HG02763 (cell line): ENCODE data around the gene TRIP10.
A peak's percentile ranks its signal among the peaks of the same experiment; 100 is the strongest.

Experiments used
- ATAC-seq: cut with Tn5 transposase; IDR thresholded peaks from one replicate; pipeline ENCODE4 v1.9.1; 2021; ENCODE audit warnings: mild to moderate bottlenecking, moderate library complexity; ENCODE audit not compliant: unreplicated experiment

Gene TRIP10

GRCh38 chr19:6723738-6724137 lies 15.7 kb upstream of the TRIP10 start:
- no peak for ATAC-seq

- no peak for ATAC-seq
Observed at GRCh38 chr19:6724631-6725492, 14.6 kb upstream of the TRIP10 start.

GRCh38 chr19:6725513-6726231 lies 13.8 kb upstream of the TRIP10 start:
- ATAC-seq = no peak

- no peak for ATAC-seq
Observed at GRCh38 chr19:6728346-6728745, 11.1 kb upstream of the TRIP10 start.

GRCh38 chr19:6729573-6730152 lies 9.8 kb upstream of the TRIP10 start:
- no peak for ATAC-seq

- ATAC-seq = no peak
Observed at GRCh38 chr19:6730153-6730804, 9.2 kb upstream of the TRIP10 start.

- ATAC-seq = no peak
Observed at GRCh38 chr19:6730941-6731670, 8.4 kb upstream of the TRIP10 start.

- no peak for ATAC-seq
Observed at GRCh38 chr19:6731822-6732221, 7.7 kb upstream of the TRIP10 start.

- ATAC-seq = no peak
Observed at GRCh38 chr19:6732803-6733337, 6.6 kb upstream of the TRIP10 start.

GRCh38 chr19:6733338-6734095 lies 6.0 kb upstream of the TRIP10 start:
- no peak for ATAC-seq

GRCh38 chr19:6734096-6734696 lies 5.3 kb upstream of the TRIP10 start:
- ATAC-seq = no peak

GRCh38 chr19:6735181-6735911 lies 4.1 kb upstream of the TRIP10 start:
- no peak for ATAC-seq

- ATAC-seq = no peak
Observed at GRCh38 chr19:6736169-6736916, 3.1 kb upstream of the TRIP10 start.

- ATAC-seq = no peak
Observed at GRCh38 chr19:6736917-6737283, 2.6 kb upstream of the TRIP10 start.

- ATAC-seq = peak; percentile 59
Observed at GRCh38 chr19:6737284-6737872, 2.1 kb upstream of the TRIP10 start, which contains the start of gene GPR108. GPR108 (minus strand) TSS chr19:6737580; CDS start chr19:6737576, 4 bp downstream.

GRCh38 chr19:6737873-6738786 lies 1.4 kb upstream of the TRIP10 start:
- ATAC-seq = peak; percentile 1
